NCI-H82 treated with DMSO at 0.1 percent for 48 hours (cell line): ENCODE results near the gene GTF2IRD2.
"Not testable (repeated sequence)": the region's sequence is repeated elsewhere in the genome, so short reads cannot be mapped to it uniquely, and the experiment has no call there.

Source experiments
- DNase-seq: peaks from one replicate; lab custom pipeline; 2025; ENCODE audit not compliant: unreplicated experiment; lab: John Stamatoyannopoulos, UW

Gene GTF2IRD2

GRCh38 chr7:74850833-74851721 is at the start of gene GTF2IRD2:
TSS of gene GTF2IRD2 (minus strand) at chr7:74851605. CDS start at chr7:74836378, 15,227 bp downstream.
- not testable (repeated sequence) for DNase-seq

GRCh38 chr7:74890158-74891123 is 39.0 kb upstream of the GTF2IRD2 start:
- peak; percentile 44 for DNase-seq

- DNase-seq: not testable (repeated sequence)
These were observed 38.2 kb upstream of the GTF2IRD2 start for GRCh38 chr7:74889518-74890129.

- DNase-seq: not testable (repeated sequence)
These were observed 33.9 kb upstream of the GTF2IRD2 start for GRCh38 chr7:74885295-74885694.

GRCh38 chr7:74882110-74882509 is 30.7 kb upstream of the GTF2IRD2 start:
- DNase-seq: not testable (repeated sequence)

- not testable (repeated sequence) for DNase-seq
These were observed 23.5 kb upstream of the GTF2IRD2 start for GRCh38 chr7:74874748-74875512.

GRCh38 chr7:74874104-74874747 is 22.8 kb upstream of the GTF2IRD2 start:
- not testable (repeated sequence) for DNase-seq

- not testable (repeated sequence) for DNase-seq
These were observed 21.1 kb upstream of the GTF2IRD2 start for GRCh38 chr7:74872542-74872941.

GRCh38 chr7:74865777-74866176 is 14.4 kb upstream of the GTF2IRD2 start:
- not testable (repeated sequence) for DNase-seq

- not testable (repeated sequence) for DNase-seq
These were observed 1.6 kb downstream of the GTF2IRD2 start for GRCh38 chr7:74849853-74850252.

GRCh38 chr7:74830411-74830810 is 21.0 kb downstream of the GTF2IRD2 start:
- DNase-seq: not testable (repeated sequence)

- DNase-seq: not testable (repeated sequence)
These were observed 21.4 kb downstream of the GTF2IRD2 start for GRCh38 chr7:74829959-74830358.

GRCh38 chr7:74821259-74821658 is 30.1 kb downstream of the GTF2IRD2 start:
- not testable (repeated sequence) for DNase-seq

- DNase-seq: not testable (repeated sequence)
These were observed 31.1 kb downstream of the GTF2IRD2 start for GRCh38 chr7:74820146-74820805.

GRCh38 chr7:74815882-74816281 is 35.5 kb downstream of the GTF2IRD2 start:
- DNase-seq: not testable (repeated sequence)

- DNase-seq: not testable (repeated sequence)
These were observed 52.8 kb downstream of the GTF2IRD2 start for GRCh38 chr7:74798644-74799043.

GRCh38 chr7:74797848-74798622 is 53.4 kb downstream of the GTF2IRD2 start:
- not testable (repeated sequence) for DNase-seq

GRCh38 chr7:74789200-74789736 is 62.1 kb downstream of the GTF2IRD2 start:
- not testable (repeated sequence) for DNase-seq
